Activated CD4-positive, alpha-beta T cell treated with anti-CD3 and anti-CD28 coated beads, Interleukin-2, amount 10 ng/mL, durations not matched to agents 24 days and 14 days (primary cell): ENCODE data around the gene ATG2A. TPM values are rescaled to one million over a fixed set of nuclear protein-coding genes. Genes with fewer than 3 reads are reported as not detected.

Experiments used
- DNase-seq: peaks from one replicate; pipeline ENCODE4 v3.0.0; 2022
- H3K27ac Mint-ChIP-seq: one replicate; pipeline ENCODE4 v1.8.0; 2022; ENCODE audit warnings: mild to moderate bottlenecking, mixed read lengths
- H3K27me3 Mint-ChIP-seq: one replicate; pipeline ENCODE4 v1.8.0; 2022; ENCODE audit warnings: mixed read lengths
- H3K36me3 Mint-ChIP-seq: one replicate; pipeline ENCODE4 v1.8.0; 2022; ENCODE audit warnings: low read depth, mild to moderate bottlenecking, mixed read lengths
- H3K4me1 Mint-ChIP-seq: one replicate; pipeline ENCODE4 v1.8.0; 2021; ENCODE audit warnings: mixed read lengths
- H3K4me3 Mint-ChIP-seq: one replicate; pipeline ENCODE4 v1.8.0; 2022; ENCODE audit warnings: mild to moderate bottlenecking, moderate library complexity, mixed read lengths
- H3K9me3 Mint-ChIP-seq: one replicate; pipeline ENCODE4 v1.8.0; 2021; ENCODE audit warnings: mixed read lengths
- intact Hi-C: fragments of 100-400 bp; cut with micrococcal nuclease; formaldehyde crosslinking; loops from one replicate; pipeline ENCODE4 v1.15.1; 2023
- total RNA-seq: library from RNA; stranded (reverse); gene quantifications from 2 replicates; pipeline ENCODE4 v1.2.3, GENCODE V29; 2022

Gene ATG2A
- total RNA-seq, 1 donor from 2014 or later, result 22.5 TPM

- no peaks in the 10 kb centered on the region for H3K27me3 Mint-ChIP-seq
- no peak overlapping the region for H3K4me3 Mint-ChIP-seq
- intact Hi-C loops, result no loop called here
- no peak overlapping the region for H3K27ac Mint-ChIP-seq
- H3K36me3 Mint-ChIP-seq, result peaks cover 7% of the 10 kb centered on the region
- DNase-seq, result no peak
- peaks cover 14% of the 10 kb centered on the region for H3K4me1 Mint-ChIP-seq
- no peaks in the 10 kb centered on the region for H3K9me3 Mint-ChIP-seq
Observed at GRCh38 chr11:64892411-64892831, 24.6 kb downstream of the ATG2A start.

- Mint-ChIP-seq H3K27ac (peak overlapping the region; percentile 0), H3K27me3 (no peaks in the 10 kb centered on the region), H3K4me1 (peaks cover 16% of the 10 kb centered on the region), H3K9me3 (no peaks in the 10 kb centered on the region), H3K36me3 (peaks cover 4% of the 10 kb centered on the region), H3K4me3 (no peak overlapping the region)
- intact Hi-C loops, result no loop called here
- no peak for DNase-seq
Observed at GRCh38 chr11:64891880-64892279, 25.1 kb downstream of the ATG2A start.

- Mint-ChIP-seq H3K36me3 (peaks cover 4% of the 10 kb centered on the region), H3K27me3 (no peaks in the 10 kb centered on the region), H3K4me1 (peaks cover 16% of the 10 kb centered on the region), H3K4me3 (no peak overlapping the region), H3K9me3 (no peaks in the 10 kb centered on the region), H3K27ac (no peak overlapping the region)
- intact Hi-C loops, result no loop called here
- DNase-seq, result no peak
Observed at GRCh38 chr11:64891215-64891848, 25.7 kb downstream of the ATG2A start.

DNA sequence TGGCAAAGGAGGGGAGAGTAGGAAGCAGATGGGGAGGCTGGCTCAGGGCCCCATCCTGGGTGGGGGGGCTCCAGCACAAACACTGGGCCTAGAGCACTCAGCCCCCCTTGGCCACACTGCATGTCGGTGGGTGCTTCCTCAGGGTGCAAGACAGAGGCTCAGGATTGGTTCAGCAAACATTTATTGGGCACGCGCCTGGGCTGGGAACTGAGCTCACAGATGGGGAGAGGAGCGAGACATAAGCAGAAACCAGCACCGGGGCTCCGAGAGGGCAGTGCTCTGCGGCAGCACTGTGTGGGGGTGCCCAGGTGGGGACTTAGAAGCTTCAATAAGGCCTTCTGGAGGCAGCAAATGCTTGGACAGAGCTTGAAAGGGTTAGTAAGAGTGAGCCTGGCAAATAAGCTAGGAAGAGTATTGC is 26.5 kb downstream of the ATG2A start:
- Mint-ChIP-seq H3K9me3 (no peaks in the 10 kb centered on the region), H3K27me3 (no peaks in the 10 kb centered on the region), H3K36me3 (peaks cover 4% of the 10 kb centered on the region), H3K4me3 (no peak overlapping the region), H3K27ac (no peak overlapping the region), H3K4me1 (peaks cover 23% of the 10 kb centered on the region)
- intact Hi-C loops, result no loop called here
- DNase-seq, result no peak

- no peaks in the 10 kb centered on the region for H3K36me3 Mint-ChIP-seq
- DNase-seq, result no peak
- peaks cover 30% of the 10 kb centered on the region for H3K4me1 Mint-ChIP-seq
- H3K27ac Mint-ChIP-seq, result no peak overlapping the region
- H3K27me3 Mint-ChIP-seq, result no peaks in the 10 kb centered on the region
- no peaks in the 10 kb centered on the region for H3K9me3 Mint-ChIP-seq
- no peak overlapping the region for H3K4me3 Mint-ChIP-seq
- intact Hi-C loops, result loop anchor here (1.0 kb wide), 2 partner anchors 11 to 42 kb away; partner anchors contain the start of gene EHD1
Observed at GRCh38 chr11:64888729-64889511, 28.1 kb downstream of the ATG2A start.

DNA sequence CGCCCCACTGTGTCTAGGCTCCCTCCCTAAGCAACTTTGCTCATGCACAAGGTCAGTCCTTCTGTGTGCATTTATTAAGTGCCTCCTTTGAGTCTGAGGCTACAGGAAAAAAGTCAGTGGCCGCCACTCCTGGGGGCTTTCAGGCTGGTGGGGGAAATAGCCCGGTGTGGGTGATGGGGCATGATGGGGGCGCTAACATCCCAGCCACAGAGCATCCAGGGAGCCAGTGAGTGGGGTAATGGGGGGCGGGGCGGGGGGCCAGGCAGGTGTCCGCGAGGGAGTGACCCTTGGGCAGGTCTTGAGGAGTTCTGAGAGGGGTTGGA is 28.6 kb downstream of the ATG2A start:
- Mint-ChIP-seq H3K27me3 (no peaks in the 10 kb centered on the region), H3K4me3 (peak overlapping the region; percentile 73), H3K4me1 (peaks cover 30% of the 10 kb centered on the region), H3K36me3 (no peaks in the 10 kb centered on the region), H3K9me3 (no peaks in the 10 kb centered on the region), H3K27ac (peak overlapping the region; percentile 91)
- no peak for DNase-seq
- intact Hi-C loops, result loop anchor here (1.0 kb wide), 2 partner anchors 10 to 41 kb away; partner anchors contain the start of gene EHD1

- peak overlapping the region; percentile 91 for H3K27ac Mint-ChIP-seq
Observed at GRCh38 chr11:64887757-64888405, 29.1 kb downstream of the ATG2A start.

GRCh38 chr11:64887234-64887756 is 29.7 kb downstream of the ATG2A start:
- H3K9me3 Mint-ChIP-seq, result no peaks in the 10 kb centered on the region
- peak overlapping the region; percentile 4 for H3K4me3 Mint-ChIP-seq
- H3K27me3 Mint-ChIP-seq, result no peaks in the 10 kb centered on the region
- H3K36me3 Mint-ChIP-seq, result no peaks in the 10 kb centered on the region
- intact Hi-C loops, result no loop called here
- H3K4me1 Mint-ChIP-seq, result peaks cover 30% of the 10 kb centered on the region
- no peak for DNase-seq
- peak overlapping the region; percentile 78 for H3K27ac Mint-ChIP-seq

More at GRCh38 chr11:64887757-64888405, 29.1 kb downstream of the ATG2A start:
- H3K36me3 Mint-ChIP-seq, result no peaks in the 10 kb centered on the region
- DNase-seq, result peak; percentile 96
- H3K4me3 Mint-ChIP-seq, result peak overlapping the region; percentile 73
- H3K27me3 Mint-ChIP-seq, result no peaks in the 10 kb centered on the region
- peaks cover 30% of the 10 kb centered on the region for H3K4me1 Mint-ChIP-seq
- intact Hi-C loops, result loop anchor here (1.0 kb wide), 2 partner anchors 10 to 41 kb away; partner anchors contain the start of gene EHD1
- H3K9me3 Mint-ChIP-seq, result no peaks in the 10 kb centered on the region

GRCh38 chr11:64885367-64886286 is 31.4 kb downstream of the ATG2A start:
- H3K9me3 Mint-ChIP-seq, result no peaks in the 10 kb centered on the region
- H3K4me1 Mint-ChIP-seq, result peaks cover 36% of the 10 kb centered on the region
- peak overlapping the region; percentile 40 for H3K4me3 Mint-ChIP-seq
- H3K27me3 Mint-ChIP-seq, result no peaks in the 10 kb centered on the region
- intact Hi-C loops, result no loop called here
- H3K36me3 Mint-ChIP-seq, result no peaks in the 10 kb centered on the region
- peak; percentile 85 for DNase-seq
- H3K27ac Mint-ChIP-seq, result peak overlapping the region; percentile 85

DNA sequence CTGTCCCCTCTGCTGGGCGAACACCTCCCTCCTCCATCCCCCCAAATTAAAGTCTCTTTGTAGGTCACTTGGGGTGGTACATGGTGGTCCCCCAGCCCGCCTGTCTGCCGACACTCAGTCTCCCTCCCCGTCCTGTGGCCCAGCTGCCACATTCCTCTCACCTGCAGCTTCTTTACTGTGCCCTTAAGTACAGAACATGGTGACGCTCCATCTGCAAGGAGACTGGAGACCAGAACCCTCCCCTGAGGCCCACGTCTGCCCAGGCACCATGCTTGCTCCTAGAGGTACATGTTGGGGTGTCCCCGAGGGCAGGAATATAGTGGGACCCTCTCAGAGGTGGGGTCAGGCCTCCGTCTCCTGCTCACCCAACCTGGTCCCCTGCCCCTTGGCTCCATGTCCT is 33.0 kb downstream of the ATG2A start:
- intact Hi-C loops, result no loop called here
- H3K27ac Mint-ChIP-seq, result peak overlapping the region; percentile 67

DNA sequence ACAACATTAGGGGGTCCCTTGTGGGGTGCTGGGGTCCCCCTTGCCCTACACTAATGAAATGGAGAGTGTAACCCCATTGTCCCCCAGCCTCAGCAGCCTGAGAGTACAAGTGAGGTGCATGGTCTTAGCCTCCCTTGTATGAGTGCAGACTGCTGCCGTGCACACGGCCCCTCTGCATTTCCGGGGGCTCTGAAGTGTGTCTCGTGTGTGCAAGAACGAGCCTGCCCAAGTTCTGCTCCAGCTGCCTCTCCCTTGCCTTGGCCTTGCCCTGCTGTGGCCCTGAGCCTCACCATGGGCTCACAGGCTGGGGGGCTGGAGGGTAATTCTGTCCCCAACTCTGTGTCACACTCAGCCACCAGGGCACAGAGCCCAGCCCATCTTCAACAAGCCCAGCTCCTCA is 33.4 kb downstream of the ATG2A start:
- no peak overlapping the region for H3K4me3 Mint-ChIP-seq
- intact Hi-C loops, result no loop called here
- no peaks in the 10 kb centered on the region for H3K36me3 Mint-ChIP-seq

More for the DNA sequence above, 33.0 kb downstream of the ATG2A start:
- Mint-ChIP-seq H3K4me3 (no peak overlapping the region), H3K4me1 (peaks cover 51% of the 10 kb centered on the region), H3K36me3 (no peaks in the 10 kb centered on the region), H3K9me3 (no peaks in the 10 kb centered on the region), H3K27me3 (no peaks in the 10 kb centered on the region)
- no peak for DNase-seq

GRCh38 chr11:64882243-64882642 is 34.8 kb downstream of the ATG2A start:
- intact Hi-C loops, result no loop called here
- Mint-ChIP-seq H3K4me1 (peaks cover 45% of the 10 kb centered on the region), H3K36me3 (peaks cover 3% of the 10 kb centered on the region), H3K9me3 (no peaks in the 10 kb centered on the region), H3K27ac (no peak overlapping the region), H3K27me3 (no peaks in the 10 kb centered on the region), H3K4me3 (no peak overlapping the region)
- no peak for DNase-seq

More for the DNA sequence above, 33.4 kb downstream of the ATG2A start:
- H3K4me1 Mint-ChIP-seq, result peaks cover 50% of the 10 kb centered on the region
- peak overlapping the region; percentile 67 for H3K27ac Mint-ChIP-seq
- DNase-seq, result no peak
- no peaks in the 10 kb centered on the region for H3K27me3 Mint-ChIP-seq
- H3K9me3 Mint-ChIP-seq, result no peaks in the 10 kb centered on the region

- H3K27me3 Mint-ChIP-seq, result no peaks in the 10 kb centered on the region
- H3K9me3 Mint-ChIP-seq, result no peaks in the 10 kb centered on the region
- DNase-seq, result no peak
- peaks cover 51% of the 10 kb centered on the region for H3K4me1 Mint-ChIP-seq
- H3K36me3 Mint-ChIP-seq, result peaks cover 10% of the 10 kb centered on the region
- intact Hi-C loops, result no loop called here
- H3K4me3 Mint-ChIP-seq, result peak overlapping the region; percentile 100
- peak overlapping the region; percentile 75 for H3K27ac Mint-ChIP-seq
Observed at GRCh38 chr11:64881476-64881875, 35.5 kb downstream of the ATG2A start.
